HG03135 (cell line): Measurements from ENCODE around the gene PFDN5.
"Not testable (repeated sequence)": the region's sequence is repeated elsewhere in the genome, so short reads cannot be mapped to it uniquely, and the experiment has no call there.

Experiments
- ATAC-seq: cut with Tn5 transposase; IDR thresholded peaks from one replicate; pipeline ENCODE4 v1.9.1; 2021; ENCODE audit warnings: mild to moderate bottlenecking, moderate library complexity; ENCODE audit not compliant: unreplicated experiment

Gene PFDN5

GRCh38 chr12:53279888-53280498, 15.3 kb upstream of the PFDN5 start:
- no peak for ATAC-seq

DNA sequence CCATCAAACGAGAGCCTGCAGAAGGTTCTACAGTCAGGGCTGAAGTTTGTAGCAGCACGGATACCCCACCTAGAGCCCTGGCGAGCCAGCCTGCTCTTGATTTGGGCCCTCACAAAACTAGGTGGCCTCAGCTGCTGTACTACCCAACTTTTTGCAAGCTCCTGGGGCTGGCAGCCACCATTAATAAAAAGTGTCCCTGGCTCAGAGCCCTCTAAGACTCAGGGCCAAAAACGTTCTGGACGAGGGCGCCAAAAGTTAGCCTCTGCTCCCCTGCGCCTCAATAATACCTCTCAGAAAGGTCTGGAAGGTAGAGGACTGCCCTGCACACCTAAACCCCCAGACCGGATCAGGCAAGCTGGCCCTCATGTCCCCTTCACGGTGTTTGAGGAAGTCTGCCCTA, 8.9 kb upstream of the PFDN5 start:
- ATAC-seq: no peak

DNA sequence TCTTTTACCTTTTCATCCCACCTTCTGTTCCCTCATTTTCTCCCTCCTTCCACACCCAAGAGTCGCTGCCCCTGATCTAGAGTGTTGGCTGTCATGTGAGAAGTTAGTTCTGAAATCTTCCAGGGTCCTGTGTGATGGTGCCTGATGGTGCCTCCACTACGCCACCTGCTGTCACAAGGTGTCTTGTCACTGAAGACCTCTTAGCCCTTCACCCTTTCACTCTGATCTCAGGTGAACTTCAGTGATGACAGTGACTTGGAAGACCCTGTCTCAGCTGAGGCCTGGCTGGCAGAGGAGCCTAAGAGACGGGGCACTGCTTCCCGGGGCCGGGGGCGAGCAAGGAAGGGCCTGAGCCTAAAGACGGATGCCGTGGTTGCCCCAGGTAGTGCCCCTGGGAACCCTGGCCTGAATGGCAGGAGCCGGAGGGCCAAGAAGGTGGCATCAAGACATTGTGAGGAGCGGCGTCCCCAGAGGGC, 7.6 kb upstream of the PFDN5 start:
- no peak for ATAC-seq

DNA sequence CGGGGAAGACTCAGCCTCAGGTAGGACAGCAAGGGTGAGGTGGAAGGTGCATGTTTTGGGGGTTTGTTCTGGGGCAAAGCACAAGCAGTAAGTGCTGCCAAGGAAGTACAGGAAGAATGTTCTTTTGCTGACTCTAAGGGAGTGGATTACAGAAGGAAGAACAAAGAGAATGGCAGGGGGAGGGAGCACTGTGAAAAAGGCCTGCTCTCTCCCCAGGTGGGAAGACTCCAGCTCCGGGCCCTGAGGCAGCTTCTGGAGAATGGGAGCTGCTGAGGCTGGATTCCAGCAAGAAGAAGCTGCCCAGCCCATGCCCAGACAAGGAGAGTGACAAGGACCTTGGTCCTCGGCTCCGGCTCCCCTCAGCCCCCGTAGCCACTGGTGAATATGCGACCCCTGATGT, 7.0 kb upstream of the PFDN5 start:
- ATAC-seq: no peak

DNA sequence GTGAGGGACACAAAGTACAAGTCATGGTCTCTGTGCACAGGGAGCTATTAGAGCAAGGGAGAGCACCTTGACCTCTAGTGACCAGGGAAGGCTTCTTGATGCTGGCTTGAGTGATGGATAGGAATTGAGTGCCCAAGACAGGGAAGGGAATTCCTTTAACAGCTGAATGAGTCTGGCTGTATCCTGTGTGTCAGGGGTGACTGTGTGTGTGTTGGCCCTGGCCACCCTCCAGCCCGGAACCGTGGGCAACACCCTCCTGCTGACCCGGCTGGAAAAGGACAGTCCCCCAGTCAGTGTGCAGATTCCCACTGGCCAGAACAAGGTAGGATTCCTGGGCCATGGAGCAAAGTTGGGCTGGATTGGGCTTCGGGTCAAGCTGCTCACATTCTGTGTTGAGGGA, 5.5 kb upstream of the PFDN5 start:
- ATAC-seq: no peak

DNA sequence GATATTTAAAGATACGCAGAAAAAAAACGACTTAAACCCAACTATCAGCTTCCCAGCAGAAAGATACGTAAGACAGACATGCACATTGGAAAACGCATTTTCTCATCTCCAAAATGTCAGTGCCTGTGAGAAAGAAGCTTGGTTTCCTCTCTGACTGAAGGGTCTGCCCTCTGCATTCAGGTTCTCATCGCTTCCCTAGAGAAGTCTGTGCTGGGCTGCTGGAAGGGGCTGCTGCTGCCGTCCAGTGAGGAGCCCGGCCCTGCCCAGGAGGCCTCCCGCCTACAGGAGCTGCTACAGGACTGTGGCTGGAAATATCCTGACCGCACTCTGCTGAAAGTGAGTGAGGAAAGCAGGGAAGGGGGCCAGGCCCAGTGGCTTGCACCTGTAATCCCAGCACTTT, 4.7 kb upstream of the PFDN5 start:
- ATAC-seq: no peak

DNA sequence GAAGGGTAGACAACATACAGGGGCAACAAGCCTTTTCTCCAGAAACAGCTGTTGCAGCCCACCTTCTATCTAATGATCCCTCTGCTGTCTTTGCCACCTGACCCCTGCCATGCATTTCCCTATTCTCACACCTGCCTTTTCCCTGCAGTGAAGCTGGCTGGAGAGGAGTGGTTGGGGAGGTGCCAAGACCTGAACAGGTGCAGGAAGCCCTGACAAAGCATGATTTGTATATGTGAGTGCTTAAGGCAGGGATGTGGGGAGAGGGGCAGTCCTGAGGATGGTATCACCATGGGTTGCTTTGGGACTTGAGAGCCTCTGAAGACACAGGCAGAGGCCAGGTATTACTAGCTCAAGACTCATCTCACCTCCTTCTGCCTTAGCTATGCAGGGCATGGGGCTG, 2.9 kb upstream of the PFDN5 start:
- ATAC-seq: no peak

- ATAC-seq: peak; percentile 2
These were observed 513 bp downstream of the PFDN5 start for GRCh38 chr12:53295891-53296219.

DNA sequence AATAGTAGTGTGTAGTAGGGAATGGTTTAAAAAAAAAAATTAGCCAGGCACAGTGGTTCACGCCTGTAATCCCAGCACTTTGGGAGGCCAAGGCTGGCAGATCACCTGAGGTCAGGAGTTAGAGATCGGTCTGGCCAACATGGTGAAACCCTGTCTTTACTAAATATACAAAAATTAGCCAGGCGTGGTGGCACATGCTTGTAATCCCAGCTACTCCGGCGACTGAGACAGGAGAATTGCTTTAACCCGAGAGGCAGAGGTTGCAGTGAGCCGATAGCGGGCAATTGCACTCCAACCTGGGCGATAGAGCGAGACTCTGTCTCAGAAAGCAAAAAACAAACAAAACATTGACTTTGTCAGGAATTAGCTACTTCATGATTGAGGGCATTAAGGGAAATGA, 1.8 kb downstream of the PFDN5 start:
- not testable (repeated sequence) for ATAC-seq

- ATAC-seq: no peak
These were observed 2.8 kb downstream of the PFDN5 start for GRCh38 chr12:53298164-53298563.

GRCh38 chr12:53299101-53299453, 3.7 kb downstream of the PFDN5 start:
- no peak for ATAC-seq

DNA sequence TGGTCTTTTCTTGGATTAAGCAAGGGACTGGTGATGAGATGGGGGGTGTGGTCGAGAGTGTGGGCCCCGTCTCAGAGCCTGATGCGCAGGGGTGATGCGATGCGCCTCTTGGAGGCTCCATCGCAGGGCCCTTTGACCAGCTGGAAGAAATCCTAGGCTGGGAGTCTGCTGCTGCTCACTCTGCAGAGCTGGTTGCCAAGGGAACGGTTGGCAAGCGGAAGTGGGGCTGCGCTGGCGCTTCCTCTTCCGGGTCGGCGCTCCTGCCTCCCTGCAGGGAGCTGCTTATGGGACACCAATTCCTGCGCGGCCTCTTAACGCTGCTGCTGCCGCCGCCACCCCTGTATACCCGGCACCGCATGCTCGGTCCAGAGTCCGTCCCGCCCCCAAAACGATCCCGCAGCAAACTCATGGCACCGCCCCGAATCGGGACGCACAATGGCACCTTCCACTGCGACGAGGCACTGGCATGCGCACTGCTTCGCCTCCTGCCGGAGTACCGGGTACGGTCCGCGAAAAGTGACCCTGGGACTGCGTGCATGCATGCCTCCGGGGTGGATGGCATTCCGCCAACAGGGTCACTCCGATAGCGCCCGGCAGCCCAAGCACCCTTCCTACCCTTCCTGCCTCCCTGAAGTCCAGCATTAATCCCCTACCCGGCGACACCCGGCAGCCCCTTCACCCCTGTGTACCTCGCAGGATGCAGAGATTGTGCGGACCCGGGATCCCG, 4.3 kb downstream of the PFDN5 start, which contains the start of gene MYG1:
TSS of gene MYG1 (plus strand) at position 242 of the 727 bp plus-strand sequence. CDS start at position 285, 43 bp downstream.
- peak; percentile 72 for ATAC-seq

GRCh38 chr12:53300187-53300586, 4.8 kb downstream of the PFDN5 start:
- no peak for ATAC-seq

DNA sequence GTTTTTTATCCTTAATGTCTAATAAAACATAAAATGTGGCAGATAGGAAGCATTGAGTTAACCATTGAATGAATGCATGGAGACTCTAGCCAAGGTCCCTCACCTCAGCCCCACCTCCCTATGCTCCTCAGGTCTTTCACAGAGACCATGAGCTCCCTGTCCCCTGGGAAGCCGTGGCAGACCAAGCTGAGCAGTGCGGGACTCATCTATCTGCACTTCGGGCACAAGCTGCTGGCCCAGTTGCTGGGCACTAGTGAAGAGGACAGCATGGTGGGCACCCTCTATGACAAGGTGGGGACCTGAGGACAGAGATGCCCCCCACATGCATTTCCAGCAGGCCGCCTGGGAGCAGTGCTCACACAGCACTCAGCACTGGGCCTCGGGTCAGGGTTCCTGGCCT, 7.6 kb downstream of the PFDN5 start:
- ATAC-seq: no peak

GRCh38 chr12:53306826-53307225, 11.5 kb downstream of the PFDN5 start:
- no peak for ATAC-seq

DNA sequence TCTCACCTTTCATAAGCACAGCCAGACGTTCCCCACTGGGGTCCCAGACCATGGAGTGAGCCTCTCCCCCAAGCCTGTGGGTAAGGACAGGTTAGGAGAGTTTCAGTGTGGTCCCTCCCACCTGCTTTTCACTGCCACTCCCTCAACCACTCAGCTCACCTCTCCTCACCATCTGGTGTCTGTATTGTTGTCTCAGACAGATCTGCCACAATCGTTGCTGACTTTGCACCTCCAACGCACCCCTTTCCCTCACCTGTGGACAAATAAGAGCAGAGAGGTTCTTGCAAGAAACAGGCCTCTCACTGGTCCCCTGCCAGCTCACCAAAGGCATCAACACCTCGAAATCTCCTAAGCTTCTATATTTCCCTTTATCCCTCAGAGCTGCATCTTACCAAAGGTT, 12.9 kb downstream of the PFDN5 start:
- ATAC-seq: no peak

DNA sequence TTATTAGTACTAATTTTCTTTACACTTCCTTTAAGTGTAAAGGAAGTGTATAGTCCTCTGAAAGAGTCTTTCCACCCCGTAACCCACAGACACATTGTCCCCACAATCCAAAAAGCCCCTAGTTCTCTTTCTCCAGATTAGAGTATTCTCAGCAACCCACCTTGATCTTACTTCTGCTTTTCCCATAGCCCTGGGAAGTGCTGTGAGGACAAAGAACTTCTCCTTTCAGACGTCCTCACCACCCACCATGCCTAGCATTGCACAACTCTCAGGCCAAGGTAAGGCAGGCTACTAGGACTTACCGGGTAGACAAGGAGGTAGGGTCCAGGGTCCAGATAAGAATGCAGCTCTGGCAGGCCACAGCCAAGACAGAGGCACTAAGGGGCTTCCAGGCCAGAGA, 18.7 kb downstream of the PFDN5 start:
- no peak for ATAC-seq

DNA sequence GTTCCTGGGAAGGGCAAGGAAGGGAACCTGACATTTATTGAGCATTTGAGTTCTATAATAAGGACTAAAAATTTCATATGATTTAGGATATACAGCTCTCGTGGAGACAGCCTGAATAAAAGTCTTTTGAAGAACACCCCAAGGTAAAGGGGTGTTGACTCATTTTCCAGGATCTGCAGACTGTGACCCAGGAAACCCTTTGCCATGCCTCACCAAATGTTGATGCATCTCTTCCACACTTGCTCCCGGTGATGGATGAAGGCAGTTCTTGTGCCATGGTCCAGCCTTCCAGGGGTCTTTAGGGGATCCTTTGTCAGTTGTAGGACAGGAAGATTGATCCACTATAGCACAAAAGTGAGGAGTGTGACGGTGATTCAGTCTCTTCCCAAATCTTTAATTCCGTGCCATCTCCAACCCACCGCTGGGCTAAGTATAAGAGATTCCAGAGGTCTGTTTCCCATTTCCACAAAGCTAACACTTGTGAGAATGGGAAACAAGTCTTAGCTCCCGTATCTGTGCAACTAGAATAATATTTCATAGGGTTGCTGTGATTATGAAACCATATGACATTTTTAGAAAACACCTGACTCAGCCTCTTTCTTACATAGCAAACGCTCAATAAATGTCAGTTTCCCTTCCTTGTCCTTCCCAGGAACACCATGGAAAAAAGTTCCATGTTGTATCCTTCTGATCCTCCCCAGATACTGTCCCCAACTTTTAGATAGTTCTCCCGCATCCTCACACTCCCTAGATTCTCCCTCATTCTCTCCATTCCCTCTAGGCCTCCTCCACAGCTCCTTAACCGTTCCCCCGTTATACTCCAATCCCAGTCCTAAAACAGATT, 25.2 kb downstream of the PFDN5 start:
- no peak for ATAC-seq

DNA sequence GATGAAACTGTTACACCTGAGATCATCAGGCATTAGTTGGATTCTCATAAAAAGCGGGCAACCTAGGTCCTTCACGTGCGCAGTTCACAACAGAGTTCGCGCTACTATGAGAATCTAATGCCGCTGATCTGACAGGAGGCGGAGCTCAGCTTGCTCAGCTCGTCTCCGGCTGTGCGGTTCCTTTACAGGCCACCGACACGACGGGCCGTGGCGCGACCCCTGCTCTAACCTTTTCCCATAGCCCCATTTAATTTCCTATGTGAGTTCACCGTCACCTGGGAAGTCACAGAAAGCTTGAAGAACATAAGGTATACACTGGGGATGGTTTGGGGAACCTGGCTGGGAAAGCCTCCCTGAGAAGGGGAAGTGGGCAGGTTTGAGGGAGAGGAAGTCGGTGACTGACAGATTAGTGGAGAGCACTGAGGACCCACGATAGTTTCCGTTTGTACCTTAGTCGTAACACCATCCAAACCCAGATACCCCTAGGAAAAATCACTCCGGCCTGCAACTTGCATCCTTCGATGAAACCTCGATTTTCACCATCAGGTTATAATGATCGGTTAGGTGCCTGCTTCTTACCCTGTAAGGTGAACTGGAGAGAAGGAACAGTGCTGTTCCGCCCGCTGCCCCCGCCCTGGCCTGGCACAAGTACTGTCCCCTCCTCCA, 28.9 kb downstream of the PFDN5 start:
- no peak for ATAC-seq

- ATAC-seq: peak; percentile 54
These were observed 29.6 kb downstream of the PFDN5 start for GRCh38 chr12:53324779-53325510.
